Measurements from ENCODE around the gene OXCT1.
"Not testable (repeated sequence)": the region's sequence is repeated elsewhere in the genome, so short reads cannot be mapped to it uniquely, and the experiment has no call there.

OXCT1 gene

GRCh38 chr5:41874512-41875060, 4.4 kb upstream of the OXCT1 start:
- DNase-seq (ENCODE audit: low read depth in 2 of 2), result no peak

- no peak for DNase-seq (ENCODE audit: low read depth in 2 of 2)
These were observed 1.6 kb upstream of the OXCT1 start for GRCh38 chr5:41871852-41872251.

GRCh38 chr5:41870627-41871048, 413 bp upstream of the OXCT1 start:
- DNase-seq (ENCODE audit: low read depth in 2 of 2), result no peak

GRCh38 chr5:41869151-41869723, 988 bp downstream of the OXCT1 start:
- DNase-seq (ENCODE audit: low read depth in 2 of 2), result no peak

- no peak for DNase-seq (ENCODE audit: low read depth in 2 of 2)
These were observed 6.2 kb downstream of the OXCT1 start for GRCh38 chr5:41863871-41864486.

GRCh38 chr5:41858890-41859289, 11.3 kb downstream of the OXCT1 start:
- DNase-seq (ENCODE audit: low read depth in 2 of 2), result no peak

GRCh38 chr5:41857989-41858388, 12.2 kb downstream of the OXCT1 start:
- no peak for DNase-seq (ENCODE audit: low read depth in 2 of 2)

- peak; percentile 38 to 44 for DNase-seq (ENCODE audit: low read depth in 2 of 2)
These were observed 13.4 kb downstream of the OXCT1 start for GRCh38 chr5:41856644-41857491.

- DNase-seq (ENCODE audit: low read depth in 2 of 2), result no peak
These were observed 17.9 kb downstream of the OXCT1 start for GRCh38 chr5:41852293-41852692.

- DNase-seq (ENCODE audit: low read depth in 2 of 2), result no peak
These were observed 19.1 kb downstream of the OXCT1 start for GRCh38 chr5:41851116-41851515.

GRCh38 chr5:41848983-41849382, 21.2 kb downstream of the OXCT1 start:
- DNase-seq (ENCODE audit: low read depth in 2 of 2), result no peak

GRCh38 chr5:41845751-41846150, 24.5 kb downstream of the OXCT1 start:
- DNase-seq (ENCODE audit: low read depth in 2 of 2), result not testable (repeated sequence)

GRCh38 chr5:41844502-41844901, 25.7 kb downstream of the OXCT1 start:
- DNase-seq (ENCODE audit: low read depth in 2 of 2), result no peak

- peak; percentile 20 to 35 for DNase-seq (ENCODE audit: low read depth in 2 of 2)
These were observed 26.5 kb downstream of the OXCT1 start for GRCh38 chr5:41843456-41844370.

GRCh38 chr5:41842777-41843176, 27.4 kb downstream of the OXCT1 start:
- no peak for DNase-seq (ENCODE audit: low read depth in 2 of 2)

GRCh38 chr5:41841325-41841724, 28.9 kb downstream of the OXCT1 start:
- DNase-seq (ENCODE audit: low read depth in 2 of 2), result no peak

GRCh38 chr5:41840251-41840650, 30.0 kb downstream of the OXCT1 start:
- no peak for DNase-seq (ENCODE audit: low read depth in 2 of 2)

- DNase-seq (ENCODE audit: low read depth in 2 of 2), result no peak
These were observed 32.4 kb downstream of the OXCT1 start for GRCh38 chr5:41837793-41838192.

- peak; percentile 51 to 59 for DNase-seq (ENCODE audit: low read depth in 2 of 2)
These were observed 34.6 kb downstream of the OXCT1 start for GRCh38 chr5:41835645-41836044.

GRCh38 chr5:41834506-41834905, 35.7 kb downstream of the OXCT1 start:
- DNase-seq (ENCODE audit: low read depth in 2 of 2), result no peak

GRCh38 chr5:41832430-41832829, 37.8 kb downstream of the OXCT1 start:
- no peak for DNase-seq (ENCODE audit: low read depth in 2 of 2)

GRCh38 chr5:41831155-41831554, 39.1 kb downstream of the OXCT1 start:
- no peak for DNase-seq (ENCODE audit: low read depth in 2 of 2)

All from fibroblast of skin of left quadriceps (primary cell).